COLO668 (cell line): ENCODE measurements around the gene TAAR5.
"Not testable (repeated sequence)": the region's sequence is repeated elsewhere in the genome, so short reads cannot be mapped to it uniquely, and the experiment has no call there.

ENCODE experiments used
- DNase-seq: peaks from one replicate; lab custom pipeline; 2025; ENCODE audit not compliant: unreplicated experiment; lab: John Stamatoyannopoulos, UW

Gene TAAR5

DNA sequence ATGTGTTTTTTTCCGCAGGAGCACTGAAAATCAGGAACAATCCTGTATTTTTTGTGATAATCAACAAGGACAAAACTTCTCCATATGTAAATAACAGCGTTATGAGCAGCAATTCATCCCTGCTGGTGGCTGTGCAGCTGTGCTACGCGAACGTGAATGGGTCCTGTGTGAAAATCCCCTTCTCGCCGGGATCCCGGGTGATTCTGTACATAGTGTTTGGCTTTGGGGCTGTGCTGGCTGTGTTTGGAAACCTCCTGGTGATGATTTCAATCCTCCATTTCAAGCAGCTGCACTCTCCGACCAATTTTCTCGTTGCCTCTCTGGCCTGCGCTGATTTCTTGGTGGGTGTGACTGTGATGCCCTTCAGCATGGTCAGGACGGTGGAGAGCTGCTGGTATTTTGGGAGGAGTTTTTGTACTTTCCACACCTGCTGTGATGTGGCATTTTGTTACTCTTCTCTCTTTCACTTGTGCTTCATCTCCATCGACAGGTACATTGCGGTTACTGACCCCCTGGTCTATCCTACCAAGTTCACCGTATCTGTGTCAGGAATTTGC lies 19.2 kb downstream of the TAAR5 start, which contains the start of gene TAAR6:
Gene TAAR6 (plus strand): TSS at position 102 of the 557 bp plus-strand sequence. CDS start 0 bp downstream, at position 102.
- no peak for DNase-seq

DNA sequence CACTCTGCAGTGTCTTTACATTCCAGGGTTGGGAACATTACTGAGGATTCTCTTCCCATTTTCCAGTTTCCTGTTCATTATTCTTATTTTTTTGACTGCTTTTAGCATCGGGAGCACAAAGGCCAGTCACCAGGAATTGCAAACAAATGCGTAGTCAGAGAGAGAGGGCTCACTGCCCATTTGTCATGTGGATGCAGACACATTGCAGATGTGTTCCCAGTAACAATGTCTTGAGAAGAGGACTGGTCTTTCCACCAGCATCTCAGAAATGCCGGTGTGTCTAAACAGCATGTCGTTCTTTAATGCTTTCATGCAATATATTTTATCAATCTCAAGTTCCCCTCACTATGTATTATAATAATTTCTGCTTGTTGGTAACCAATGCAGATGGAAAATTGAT lies 20.4 kb downstream of the TAAR5 start:
- no peak for DNase-seq

- no peak for DNase-seq
Observed at GRCh38 chr6:132568611-132569010, 20.9 kb downstream of the TAAR5 start.

DNA sequence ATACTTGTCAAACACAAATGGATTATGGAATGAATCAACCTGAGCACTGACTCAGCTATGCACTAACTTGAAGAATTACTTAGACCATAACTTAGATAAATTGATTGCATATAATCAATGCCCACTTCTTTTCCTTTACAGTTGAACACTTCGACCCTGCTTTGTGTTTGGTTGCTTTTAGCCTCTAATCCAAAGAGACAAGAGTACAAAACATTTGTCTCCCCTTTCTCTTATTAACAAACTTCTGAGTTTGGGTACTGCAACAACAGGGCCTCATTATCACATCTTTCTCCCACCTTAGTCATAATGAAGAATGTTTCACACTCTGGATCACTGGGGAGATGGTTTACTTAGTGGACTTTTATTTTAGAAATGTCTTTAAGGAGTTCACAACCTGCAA lies 22.0 kb downstream of the TAAR5 start:
- no peak for DNase-seq

- no peak for DNase-seq
Observed at GRCh38 chr6:132566404-132566803, 23.1 kb downstream of the TAAR5 start.

DNA sequence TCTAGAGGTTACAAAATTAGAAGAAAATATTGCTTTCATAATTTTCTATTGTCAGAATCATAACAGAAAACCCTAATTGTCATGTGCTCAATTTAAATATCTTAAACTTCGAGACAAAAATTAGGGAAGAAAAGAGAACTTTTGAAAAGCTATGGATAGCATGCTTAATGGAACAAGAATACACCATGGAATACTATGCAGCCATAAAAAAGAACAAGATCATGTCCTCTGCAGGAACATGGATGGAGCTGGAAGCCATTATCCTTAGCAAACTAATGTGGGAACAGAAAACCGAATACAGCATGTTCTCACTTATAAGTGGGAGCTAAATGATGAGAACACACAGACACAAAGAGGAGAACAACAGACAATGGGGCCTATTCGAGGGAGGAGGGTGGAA lies 29.5 kb downstream of the TAAR5 start:
- DNase-seq, result not testable (repeated sequence)

GRCh38 chr6:132552372-132552771 lies 37.2 kb downstream of the TAAR5 start, which contains the start of gene TAAR8:
Gene TAAR8 (plus strand): TSS chr6:132552672. CDS start chr6:132552693, 21 bp downstream.
- DNase-seq, result no peak

- no peak for DNase-seq
Observed at GRCh38 chr6:132551214-132551613, 38.3 kb downstream of the TAAR5 start.

DNA sequence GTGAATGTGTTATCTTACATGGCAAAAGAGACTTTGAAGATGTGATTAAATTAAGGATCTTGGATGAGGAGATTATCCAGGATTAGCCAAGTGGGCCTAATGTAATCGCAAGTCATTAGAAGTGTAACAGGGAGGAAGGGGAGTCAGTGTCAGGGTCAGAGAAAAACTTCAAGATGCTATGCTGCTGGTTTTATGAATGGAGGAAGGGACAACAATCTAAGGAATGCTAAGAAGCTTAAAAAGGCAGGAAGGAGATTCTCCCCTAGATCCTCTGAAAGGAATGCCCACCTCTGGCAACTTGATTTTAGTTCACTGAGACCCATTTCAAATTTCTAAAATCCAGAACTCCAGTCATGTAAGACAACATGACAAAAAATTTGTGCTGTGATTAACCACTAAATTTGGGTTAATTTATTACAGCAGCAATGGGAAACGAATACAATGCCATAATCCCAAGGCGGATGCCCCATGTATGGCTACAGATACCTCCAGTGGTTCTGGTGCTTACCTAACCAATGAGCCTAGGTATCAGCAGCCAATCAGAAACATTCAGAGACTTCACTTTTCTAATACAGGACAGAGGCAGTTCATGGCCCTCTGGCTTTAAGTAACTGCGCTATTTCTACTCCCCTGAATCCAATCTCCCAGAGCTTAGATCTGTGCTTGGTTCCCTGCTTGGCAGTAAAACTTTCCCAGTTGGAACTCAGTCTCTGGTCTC lies 40.6 kb downstream of the TAAR5 start:
- no peak for DNase-seq

DNA sequence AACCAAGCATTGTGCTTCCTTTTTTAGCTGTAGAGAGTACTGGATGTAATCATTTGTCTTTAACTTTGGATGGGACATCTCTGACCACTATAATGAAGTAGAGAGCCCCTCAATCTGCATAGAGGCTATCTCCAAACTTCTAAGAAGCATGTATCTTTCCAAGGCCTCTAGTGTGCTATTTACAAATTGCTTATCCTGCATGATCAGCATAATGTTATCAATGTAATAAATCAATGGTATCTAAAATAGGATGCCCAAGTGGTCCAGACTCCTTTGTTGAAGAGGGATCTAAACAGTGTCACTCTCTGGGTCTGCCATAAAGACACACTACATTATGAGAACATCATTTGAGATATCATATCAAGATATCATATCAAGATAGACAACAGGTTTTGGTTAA lies 44.7 kb downstream of the TAAR5 start:
- no peak for DNase-seq
